ENCODE measurements around the gene SPDYE1. TPM values are rescaled to one million over a fixed set of nuclear protein-coding genes. Genes with fewer than 3 reads are reported as not detected.
A peak's percentile ranks its signal among the peaks of the same experiment; 100 is the strongest.
"Not testable (repeated sequence)": the region's sequence is repeated elsewhere in the genome, so short reads cannot be mapped to it uniquely, and the experiment has no call there.

The SPDYE1 gene
- total RNA-seq, 1 donor from 2014 or later, result not detected

DNA sequence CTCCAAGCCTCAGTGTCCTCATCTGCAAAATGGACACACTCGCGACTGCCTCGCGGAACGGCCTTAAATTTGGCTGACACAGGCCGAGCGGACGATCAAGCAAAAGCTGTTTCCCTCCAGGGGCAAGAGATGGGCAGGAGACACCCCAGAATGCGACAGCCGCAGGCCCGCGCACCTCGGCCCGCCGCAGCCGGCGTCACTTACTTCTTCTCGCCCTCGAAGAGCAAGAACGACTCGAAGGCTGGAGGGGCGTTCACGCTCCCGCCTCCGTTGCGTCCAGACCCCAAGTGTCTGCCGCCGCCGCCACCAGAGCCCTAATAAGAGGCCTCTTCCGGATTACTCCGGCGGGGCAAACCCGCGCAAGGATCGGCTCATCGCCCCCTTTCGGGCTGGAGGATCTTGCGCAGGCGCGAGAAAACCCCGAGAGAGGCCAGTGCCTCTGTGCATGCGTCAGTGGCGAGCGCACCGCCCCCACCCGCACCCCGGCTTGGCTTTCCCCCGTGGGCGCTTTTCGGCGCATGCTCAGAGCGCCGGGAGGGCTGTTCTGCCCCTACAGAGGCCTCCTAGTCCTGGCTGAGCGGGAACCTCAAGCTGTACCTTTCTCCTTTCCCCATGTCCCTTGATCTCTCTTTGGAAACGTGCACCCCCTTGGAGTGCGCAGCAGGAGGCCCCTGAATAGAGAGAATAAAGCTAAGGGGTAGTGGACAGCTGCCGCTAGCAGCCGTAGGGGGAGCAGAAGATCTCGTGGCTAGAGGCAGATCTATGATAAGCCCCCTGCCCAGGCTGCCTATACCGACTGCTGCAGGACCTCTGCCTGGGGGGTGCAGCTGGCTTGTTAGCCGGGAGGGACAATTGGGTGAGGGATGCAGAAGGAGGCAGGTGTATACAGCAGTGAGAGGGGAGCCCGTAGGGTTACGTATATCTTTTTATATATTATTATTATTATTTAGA is 21.4 kb downstream of the SPDYE1 start:
- H3K36me3 ChIP-seq; H3K9me3 ChIP-seq; H3K27me3 ChIP-seq (ENCODE audit: low read depth); intact Hi-C loops (cut with DNase I): not testable (repeated sequence)
- peak; percentile 99 for DNase-seq
- peak; percentile 99 for ATAC-seq
- Histone ChIP-seq H3K4me3 (peak overlapping the region; percentile 76), H3K27ac (peak overlapping the region; percentile 76), H3K4me1 (peaks cover 13% of the 10 kb centered on the region)
- TF ChIP-seq, protein P1, sequence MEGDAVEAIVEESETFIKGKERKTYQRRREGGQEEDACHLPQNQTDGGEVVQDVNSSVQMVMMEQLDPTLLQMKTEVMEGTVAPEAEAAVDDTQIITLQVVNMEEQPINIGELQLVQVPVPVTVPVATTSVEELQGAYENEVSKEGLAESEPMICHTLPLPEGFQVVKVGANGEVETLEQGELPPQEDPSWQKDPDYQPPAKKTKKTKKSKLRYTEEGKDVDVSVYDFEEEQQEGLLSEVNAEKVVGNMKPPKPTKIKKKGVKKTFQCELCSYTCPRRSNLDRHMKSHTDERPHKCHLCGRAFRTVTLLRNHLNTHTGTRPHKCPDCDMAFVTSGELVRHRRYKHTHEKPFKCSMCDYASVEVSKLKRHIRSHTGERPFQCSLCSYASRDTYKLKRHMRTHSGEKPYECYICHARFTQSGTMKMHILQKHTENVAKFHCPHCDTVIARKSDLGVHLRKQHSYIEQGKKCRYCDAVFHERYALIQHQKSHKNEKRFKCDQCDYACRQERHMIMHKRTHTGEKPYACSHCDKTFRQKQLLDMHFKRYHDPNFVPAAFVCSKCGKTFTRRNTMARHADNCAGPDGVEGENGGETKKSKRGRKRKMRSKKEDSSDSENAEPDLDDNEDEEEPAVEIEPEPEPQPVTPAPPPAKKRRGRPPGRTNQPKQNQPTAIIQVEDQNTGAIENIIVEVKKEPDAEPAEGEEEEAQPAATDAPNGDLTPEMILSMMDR (IDR thresholded peaks at IDR 0.05), result peak; percentile 73

DNA sequence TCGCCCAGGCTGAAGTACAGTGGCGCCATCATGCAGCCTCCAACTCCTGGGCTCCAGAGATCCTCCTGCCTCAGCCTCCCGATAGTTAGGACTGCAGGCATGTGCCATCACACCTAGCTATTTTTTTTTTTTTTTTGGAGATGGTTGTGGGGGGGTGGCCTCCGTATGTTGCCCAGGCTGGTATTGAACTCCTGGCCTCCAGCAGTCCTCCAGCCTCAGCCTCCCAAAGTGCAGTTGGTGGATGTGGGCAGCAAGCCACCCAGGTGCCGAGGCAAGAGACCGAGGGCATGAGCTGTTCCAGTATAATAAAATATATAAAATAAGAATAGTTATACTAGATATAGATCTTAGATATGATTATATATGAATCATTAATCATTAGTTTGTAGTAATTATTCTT is 22.1 kb downstream of the SPDYE1 start:
- DNase-seq; H3K9me3 ChIP-seq; H3K4me3 ChIP-seq; ATAC-seq; H3K36me3 ChIP-seq; H3K27me3 ChIP-seq (ENCODE audit: low read depth); intact Hi-C loops (cut with DNase I): not testable (repeated sequence)
- Histone ChIP-seq H3K27ac (peak overlapping the region; percentile 76), H3K4me1 (peaks cover 13% of the 10 kb centered on the region)

DNA sequence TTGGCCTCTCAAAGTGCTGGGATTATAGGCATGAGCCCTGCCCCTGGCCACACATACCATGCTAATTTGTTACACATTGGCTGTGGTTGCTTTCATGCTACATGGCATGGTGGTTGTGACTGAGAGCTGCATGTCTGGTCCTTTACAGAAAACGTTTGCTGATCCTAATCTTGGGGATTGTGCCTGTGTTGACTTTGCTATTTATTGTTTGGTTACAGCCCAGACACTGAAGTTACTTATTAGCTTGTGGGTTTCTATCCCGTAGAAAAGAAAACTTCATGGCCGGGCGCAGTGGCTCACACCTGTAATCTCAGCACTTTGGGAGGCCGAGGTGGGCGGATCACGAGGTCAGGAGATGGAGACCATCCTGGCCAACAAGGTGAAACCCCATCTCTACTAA is 24.4 kb downstream of the SPDYE1 start:
- H3K27ac ChIP-seq; DNase-seq; H3K27me3 ChIP-seq (ENCODE audit: low read depth); H3K4me3 ChIP-seq; H3K36me3 ChIP-seq; ATAC-seq; H3K9me3 ChIP-seq; intact Hi-C loops (cut with DNase I): not testable (repeated sequence)
- H3K4me1 ChIP-seq, result peaks cover 13% of the 10 kb centered on the region

DNA sequence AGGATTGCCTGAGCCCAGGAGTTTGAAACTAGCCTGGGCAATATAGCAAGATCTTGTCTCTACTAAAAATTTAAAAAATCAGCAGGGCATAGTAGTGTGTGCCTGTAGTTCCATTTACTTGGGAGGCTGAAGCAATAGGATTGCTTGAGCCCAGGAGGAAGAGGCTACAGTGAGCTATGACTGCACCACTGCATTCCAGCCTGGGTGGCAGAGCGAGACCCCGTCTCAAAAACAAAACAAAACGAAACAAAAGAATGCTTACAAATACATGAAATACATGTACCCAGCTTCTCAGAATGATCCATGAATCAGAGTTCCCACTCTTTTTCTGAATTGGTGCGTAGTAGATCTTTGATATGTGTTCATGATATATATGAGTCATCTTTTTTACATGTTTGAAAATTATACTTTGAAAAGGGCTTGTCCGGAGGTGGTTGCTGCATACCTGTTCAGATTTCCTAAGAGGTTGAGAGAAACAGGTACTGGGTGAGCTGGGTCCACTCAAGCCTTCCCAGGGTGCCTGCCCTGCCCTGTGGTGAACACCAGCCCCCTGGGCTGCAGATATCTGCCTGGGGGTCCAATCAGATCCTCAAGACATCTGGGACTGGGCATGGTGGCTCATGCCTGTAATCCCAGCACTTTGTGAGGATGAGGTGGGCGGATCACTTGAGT is 25.2 kb downstream of the SPDYE1 start:
- intact Hi-C loops (cut with DNase I); H3K9me3 ChIP-seq; H3K27me3 ChIP-seq (ENCODE audit: low read depth); H3K36me3 ChIP-seq; DNase-seq; H3K4me3 ChIP-seq; H3K27ac ChIP-seq; ATAC-seq: not testable (repeated sequence)
- peaks cover 10% of the 10 kb centered on the region for H3K4me1 ChIP-seq

DNA sequence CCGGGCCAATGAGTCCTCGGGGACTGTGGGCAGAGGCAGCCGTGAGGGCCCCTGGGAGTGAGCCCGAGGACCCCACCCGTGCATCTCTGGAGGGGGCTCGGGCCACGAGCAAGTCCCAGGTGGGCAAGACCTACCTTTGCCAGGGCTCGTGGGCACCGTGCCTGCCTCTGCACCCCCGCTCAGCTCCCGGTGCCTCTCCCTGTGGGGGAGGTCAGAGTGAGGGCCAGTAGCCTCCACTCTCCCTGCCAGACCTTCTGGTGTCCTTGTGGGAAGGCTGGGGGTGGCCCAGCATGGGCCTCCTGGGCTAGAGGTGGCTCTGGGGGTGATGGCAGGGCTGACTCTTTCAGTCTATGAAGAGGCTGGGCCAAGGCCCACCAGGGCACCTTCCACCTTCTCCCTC is 31.7 kb downstream of the SPDYE1 start:
- H3K36me3 ChIP-seq; H3K9me3 ChIP-seq; H3K4me1 ChIP-seq; H3K27ac ChIP-seq; DNase-seq; H3K27me3 ChIP-seq (ENCODE audit: low read depth); H3K4me3 ChIP-seq; intact Hi-C loops (cut with DNase I): not testable (repeated sequence)
- ATAC-seq, result peak; percentile 10

DNA sequence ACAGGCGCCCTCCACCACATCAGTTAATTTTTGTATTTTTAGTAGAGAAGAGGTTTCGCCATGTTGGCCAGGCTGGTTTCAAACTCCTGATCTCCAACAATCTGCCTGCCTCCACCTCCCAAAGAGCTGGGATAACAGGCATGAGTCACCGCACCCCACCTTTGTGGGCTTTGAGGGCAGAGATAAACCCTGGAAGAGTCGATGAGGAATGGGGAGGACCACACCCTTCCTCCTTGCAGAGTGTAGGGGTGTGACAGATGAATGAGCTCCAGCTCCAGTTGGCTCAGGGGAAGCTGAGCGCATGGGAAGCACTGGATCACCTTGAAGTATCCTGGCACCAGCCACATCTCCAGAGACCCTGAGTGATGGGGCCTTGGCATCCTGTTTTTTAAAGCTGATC is 32.3 kb downstream of the SPDYE1 start:
- H3K27me3 ChIP-seq (ENCODE audit: low read depth); H3K27ac ChIP-seq; H3K4me1 ChIP-seq; H3K36me3 ChIP-seq; H3K4me3 ChIP-seq; intact Hi-C loops (cut with DNase I); H3K9me3 ChIP-seq; DNase-seq: not testable (repeated sequence)
- ATAC-seq, result peak in 1 of 2 donors; percentile 16

DNA sequence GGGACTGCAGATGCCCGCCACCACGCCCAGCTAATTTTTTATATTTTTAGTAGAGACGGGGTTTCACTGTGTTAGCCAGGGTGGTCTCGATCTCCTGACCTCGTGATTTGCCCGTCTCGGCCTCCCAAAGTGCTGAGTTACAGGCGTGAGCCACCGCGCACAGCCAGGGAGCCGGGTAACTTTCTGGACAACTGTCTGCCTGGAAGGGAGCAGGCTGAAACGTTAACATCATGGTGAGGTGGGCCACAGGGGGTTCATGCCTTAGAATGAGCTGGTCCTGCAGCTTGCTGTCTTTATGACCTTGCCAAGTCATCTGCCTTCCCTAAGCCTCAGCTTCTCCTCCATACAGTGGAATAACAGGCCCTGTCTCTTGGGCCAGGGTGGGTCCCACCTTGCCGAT is 33.6 kb downstream of the SPDYE1 start:
- H3K4me3 ChIP-seq; H3K4me1 ChIP-seq; intact Hi-C loops (cut with DNase I); ATAC-seq; H3K9me3 ChIP-seq; H3K36me3 ChIP-seq; H3K27ac ChIP-seq; H3K27me3 ChIP-seq (ENCODE audit: low read depth); DNase-seq: not testable (repeated sequence)

DNA sequence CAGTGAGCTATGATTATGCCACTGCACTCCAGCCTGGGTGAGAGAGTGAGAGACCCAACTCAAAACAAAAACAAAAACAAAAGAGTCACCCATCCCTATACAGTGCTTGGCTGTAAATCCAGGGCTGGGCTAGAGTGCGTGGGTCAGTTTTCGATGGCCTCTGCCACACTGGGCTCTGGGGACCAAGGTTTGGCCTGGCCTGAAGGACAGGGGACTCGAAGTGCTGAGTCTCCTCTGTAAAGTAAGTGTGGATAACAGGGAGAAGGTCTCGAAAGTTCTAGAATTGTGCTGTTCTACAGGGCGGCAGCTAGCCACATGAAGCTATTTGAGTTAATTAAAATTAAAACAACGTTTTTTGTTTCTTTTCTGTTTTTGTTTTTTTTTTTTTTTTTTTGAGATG is 34.3 kb downstream of the SPDYE1 start:
- H3K4me1 ChIP-seq; H3K27ac ChIP-seq; H3K9me3 ChIP-seq; H3K36me3 ChIP-seq; DNase-seq; ATAC-seq; intact Hi-C loops (cut with DNase I); H3K4me3 ChIP-seq; H3K27me3 ChIP-seq (ENCODE audit: low read depth): not testable (repeated sequence)

DNA sequence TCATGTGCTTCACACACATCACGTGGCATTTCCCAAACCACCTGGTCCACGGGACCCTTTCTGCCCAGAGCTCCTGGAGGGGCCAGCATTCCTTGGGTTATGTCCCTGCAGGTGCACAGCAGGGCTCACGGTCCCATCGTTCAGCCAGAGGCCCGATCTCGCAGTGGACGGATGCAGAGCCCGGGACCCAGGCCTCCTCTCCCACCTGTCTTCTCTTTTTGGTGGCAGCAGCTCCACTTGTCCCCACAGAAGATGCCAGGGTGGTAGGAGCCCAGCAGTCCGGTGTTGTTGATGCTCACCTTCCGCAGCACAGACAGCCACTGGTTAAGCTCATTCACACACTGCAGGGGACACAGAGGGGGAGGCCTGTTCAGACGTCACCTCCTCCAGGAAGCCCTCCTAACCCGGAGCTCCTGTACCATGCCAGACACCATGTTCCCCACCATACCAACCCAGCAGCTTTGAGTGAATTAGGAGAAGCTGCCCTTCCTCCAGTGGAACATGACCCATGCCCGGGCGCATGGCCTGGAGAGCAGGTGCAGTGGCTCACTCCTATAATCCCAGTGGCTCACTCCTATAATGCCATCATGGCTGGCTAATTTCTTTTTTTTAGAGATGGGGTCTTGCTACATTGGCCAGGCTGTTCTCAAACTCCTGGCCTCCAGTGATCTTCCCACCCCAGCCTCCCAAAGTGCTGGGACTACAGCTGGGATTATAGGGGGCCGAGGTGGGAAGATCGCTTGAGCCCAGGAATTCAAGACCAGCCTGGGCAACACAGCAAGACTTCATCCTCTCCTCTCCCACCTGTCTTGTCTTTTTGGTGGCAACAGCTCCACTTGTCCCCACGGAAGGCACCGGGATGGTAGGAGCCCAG is 36.5 kb downstream of the SPDYE1 start:
- DNase-seq; H3K36me3 ChIP-seq; H3K27me3 ChIP-seq (ENCODE audit: low read depth); intact Hi-C loops (cut with DNase I); ATAC-seq; H3K9me3 ChIP-seq; H3K27ac ChIP-seq; H3K4me3 ChIP-seq; H3K4me1 ChIP-seq: not testable (repeated sequence)

DNA sequence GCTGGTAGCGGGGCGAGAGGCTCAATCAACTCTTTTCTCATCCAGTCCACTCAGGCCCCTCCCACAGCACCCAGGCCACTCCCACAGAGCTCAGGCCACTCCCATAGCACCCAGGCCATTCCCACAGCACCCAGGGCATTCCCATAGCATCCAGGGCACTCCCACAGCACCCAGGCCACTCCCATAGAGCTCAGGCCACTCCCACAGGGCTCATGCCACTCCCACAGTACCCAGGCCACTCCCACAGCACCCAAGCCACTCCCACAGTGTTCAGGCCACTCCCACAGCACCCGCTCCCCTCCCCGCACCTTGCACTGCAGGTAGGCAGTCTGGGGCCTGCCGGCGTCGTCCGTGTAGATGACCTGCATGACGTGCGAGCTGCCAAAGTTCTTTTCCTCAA is 38.7 kb downstream of the SPDYE1 start:
- DNase-seq; H3K9me3 ChIP-seq; intact Hi-C loops (cut with DNase I); H3K27ac ChIP-seq; H3K4me1 ChIP-seq; H3K27me3 ChIP-seq (ENCODE audit: low read depth); H3K4me3 ChIP-seq; H3K36me3 ChIP-seq: not testable (repeated sequence)
- peak; percentile 27 to 28 for ATAC-seq

DNA sequence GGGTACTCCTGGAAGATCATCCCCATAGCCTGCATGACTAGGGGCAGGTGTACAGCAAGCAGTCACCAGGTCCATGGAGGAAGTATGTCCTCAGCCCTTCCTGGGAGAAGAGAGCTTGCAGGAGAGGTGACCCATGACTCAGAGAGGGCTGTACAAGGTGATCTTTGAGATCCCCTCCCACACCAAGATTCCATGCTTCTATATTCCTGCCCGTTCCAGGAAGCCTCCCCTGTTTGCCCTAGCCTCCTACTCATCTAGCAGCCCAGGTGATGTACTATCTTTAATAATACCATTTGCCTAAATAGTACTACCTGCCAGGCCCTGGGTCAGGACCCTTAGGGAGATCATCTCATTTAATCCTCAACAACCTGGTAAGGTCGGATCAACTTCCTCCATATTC is 40.3 kb downstream of the SPDYE1 start:
- H3K9me3 ChIP-seq; H3K27me3 ChIP-seq (ENCODE audit: low read depth); H3K4me1 ChIP-seq; intact Hi-C loops (cut with DNase I); H3K27ac ChIP-seq; H3K4me3 ChIP-seq; DNase-seq; ATAC-seq; H3K36me3 ChIP-seq: not testable (repeated sequence)

DNA sequence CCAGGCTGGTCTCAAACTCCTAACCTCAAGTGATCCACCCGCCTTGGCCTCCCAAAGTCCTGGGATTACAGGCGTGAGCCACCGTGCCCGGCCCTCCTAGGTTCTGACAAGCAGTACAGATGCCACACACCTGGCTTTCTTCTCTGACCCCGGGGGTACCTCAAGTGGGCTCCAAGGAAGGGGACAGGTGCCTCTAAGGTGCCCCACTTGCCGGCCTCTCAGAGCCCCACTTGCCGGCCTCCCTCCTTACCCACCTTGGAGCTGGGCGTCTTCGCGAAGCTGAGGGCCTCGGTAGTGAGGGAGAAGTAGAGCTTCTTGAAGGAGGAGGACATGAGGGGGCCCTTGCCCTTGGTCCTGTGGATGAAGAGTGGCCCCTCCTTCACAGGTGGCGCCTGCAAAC is 40.9 kb downstream of the SPDYE1 start:
- H3K4me1 ChIP-seq; ATAC-seq; DNase-seq; H3K27ac ChIP-seq; H3K36me3 ChIP-seq; H3K27me3 ChIP-seq (ENCODE audit: low read depth); H3K9me3 ChIP-seq; intact Hi-C loops (cut with DNase I): not testable (repeated sequence)
- peak overlapping the region; percentile 23 for H3K4me3 ChIP-seq
